ENCODE measurements around the gene SH3GL2.

SH3GL2 gene

GRCh38 chr9:17706347-17706746 lies 127.5 kb downstream of the SH3GL2 start:
- H3K4me1 ChIP-seq (ENCODE audit: control insufficient read depth, insufficient read depth, low read length): no peaks in the 10 kb centered on the region
- no peak overlapping the region for H3K4me3 ChIP-seq (ENCODE audit: low read depth, low read length)
- H3K27me3 ChIP-seq (ENCODE audit: control insufficient read depth, insufficient read depth, low read length): no peaks in the 10 kb centered on the region
- no peaks in the 10 kb centered on the region for H3K36me3 ChIP-seq (ENCODE audit: control insufficient read depth, insufficient read depth, low read length)
- H3K27ac ChIP-seq (ENCODE audit: low read depth, low read length): no peak overlapping the region
- peaks cover 4% of the 10 kb centered on the region; the same call in 1 of the 2 replicates for H3K9me3 ChIP-seq (ENCODE audit: control insufficient read depth, insufficient read depth, low read depth, low read length)
- no peak overlapping the region for H3K9ac ChIP-seq (ENCODE audit: low read length)

- H3K4me3 ChIP-seq (ENCODE audit: low read depth, low read length): no peak overlapping the region
- H3K9me3 ChIP-seq (ENCODE audit: control insufficient read depth, insufficient read depth, low read depth, low read length): peaks cover 5% of the 10 kb centered on the region; the same call in 1 of the 2 replicates
- no peak overlapping the region for H3K27ac ChIP-seq (ENCODE audit: low read depth, low read length)
- H3K4me1 ChIP-seq (ENCODE audit: control insufficient read depth, insufficient read depth, low read length): no peaks in the 10 kb centered on the region
- H3K36me3 ChIP-seq (ENCODE audit: control insufficient read depth, insufficient read depth, low read length): no peaks in the 10 kb centered on the region
- H3K9ac ChIP-seq (ENCODE audit: low read length): no peak overlapping the region
- H3K27me3 ChIP-seq (ENCODE audit: control insufficient read depth, insufficient read depth, low read length): no peaks in the 10 kb centered on the region
These were observed 140.2 kb downstream of the SH3GL2 start for GRCh38 chr9:17719053-17719452.

- Histone ChIP-seq H3K4me1 (ENCODE audit: control insufficient read depth, insufficient read depth, low read length) (no peaks in the 10 kb centered on the region), H3K9ac (ENCODE audit: low read length) (no peak overlapping the region), H3K9me3 (ENCODE audit: control insufficient read depth, insufficient read depth, low read depth, low read length) (peaks cover 13% of the 10 kb centered on the region), H3K36me3 (ENCODE audit: control insufficient read depth, insufficient read depth, low read length) (no peaks in the 10 kb centered on the region), H3K27ac (ENCODE audit: low read depth, low read length) (no peak overlapping the region), H3K4me3 (ENCODE audit: low read depth, low read length) (no peak overlapping the region), H3K27me3 (ENCODE audit: control insufficient read depth, insufficient read depth, low read length) (no peaks in the 10 kb centered on the region)
These were observed 143.1 kb downstream of the SH3GL2 start for GRCh38 chr9:17721954-17722353.

GRCh38 chr9:17723656-17724055 lies 144.8 kb downstream of the SH3GL2 start:
- H3K27me3 ChIP-seq (ENCODE audit: control insufficient read depth, insufficient read depth, low read length): no peaks in the 10 kb centered on the region
- no peak overlapping the region for H3K27ac ChIP-seq (ENCODE audit: low read depth, low read length)
- H3K4me3 ChIP-seq (ENCODE audit: low read depth, low read length): no peak overlapping the region
- H3K4me1 ChIP-seq (ENCODE audit: control insufficient read depth, insufficient read depth, low read length): no peaks in the 10 kb centered on the region
- no peak overlapping the region for H3K9ac ChIP-seq (ENCODE audit: low read length)
- H3K36me3 ChIP-seq (ENCODE audit: control insufficient read depth, insufficient read depth, low read length): no peaks in the 10 kb centered on the region
- H3K9me3 ChIP-seq (ENCODE audit: control insufficient read depth, insufficient read depth, low read depth, low read length): peaks cover 16% of the 10 kb centered on the region

- H3K27me3 ChIP-seq (ENCODE audit: control insufficient read depth, insufficient read depth, low read length): no peaks in the 10 kb centered on the region
- no peaks in the 10 kb centered on the region for H3K36me3 ChIP-seq (ENCODE audit: control insufficient read depth, insufficient read depth, low read length)
- peaks cover 16% of the 10 kb centered on the region for H3K9me3 ChIP-seq (ENCODE audit: control insufficient read depth, insufficient read depth, low read depth, low read length)
- H3K9ac ChIP-seq (ENCODE audit: low read length): no peak overlapping the region
- no peaks in the 10 kb centered on the region for H3K4me1 ChIP-seq (ENCODE audit: control insufficient read depth, insufficient read depth, low read length)
- no peak overlapping the region for H3K4me3 ChIP-seq (ENCODE audit: low read depth, low read length)
- no peak overlapping the region for H3K27ac ChIP-seq (ENCODE audit: low read depth, low read length)
These were observed 146.6 kb downstream of the SH3GL2 start for GRCh38 chr9:17725399-17726010.

- no peak overlapping the region for H3K27ac ChIP-seq (ENCODE audit: low read depth, low read length)
- no peaks in the 10 kb centered on the region; the same call in 1 of the 2 replicates for H3K27me3 ChIP-seq (ENCODE audit: control insufficient read depth, insufficient read depth, low read length)
- H3K4me1 ChIP-seq (ENCODE audit: control insufficient read depth, insufficient read depth, low read length): no peaks in the 10 kb centered on the region
- H3K9ac ChIP-seq (ENCODE audit: low read length): no peak overlapping the region
- H3K36me3 ChIP-seq (ENCODE audit: control insufficient read depth, insufficient read depth, low read length): no peaks in the 10 kb centered on the region
- H3K4me3 ChIP-seq (ENCODE audit: low read depth, low read length): no peak overlapping the region
- H3K9me3 ChIP-seq (ENCODE audit: control insufficient read depth, insufficient read depth, low read depth, low read length): peaks cover 16% of the 10 kb centered on the region
These were observed 147.4 kb downstream of the SH3GL2 start for GRCh38 chr9:17726298-17726697.

- Histone ChIP-seq H3K36me3 (ENCODE audit: control insufficient read depth, insufficient read depth, low read length) (no peaks in the 10 kb centered on the region), H3K4me3 (ENCODE audit: low read depth, low read length) (no peak overlapping the region), H3K9ac (ENCODE audit: low read length) (no peak overlapping the region), H3K9me3 (ENCODE audit: control insufficient read depth, insufficient read depth, low read depth, low read length) (peaks cover 3% of the 10 kb centered on the region; the same call in 1 of the 2 replicates), H3K27ac (ENCODE audit: low read depth, low read length) (no peak overlapping the region), H3K27me3 (ENCODE audit: control insufficient read depth, insufficient read depth, low read length) (no peaks in the 10 kb centered on the region; the same call in 1 of the 2 replicates), H3K4me1 (ENCODE audit: control insufficient read depth, insufficient read depth, low read length) (no peaks in the 10 kb centered on the region)
These were observed 152.0 kb downstream of the SH3GL2 start for GRCh38 chr9:17730899-17731298.

- no peak overlapping the region for H3K9ac ChIP-seq (ENCODE audit: low read length)
- H3K27ac ChIP-seq (ENCODE audit: low read depth, low read length): no peak overlapping the region
- H3K4me1 ChIP-seq (ENCODE audit: control insufficient read depth, insufficient read depth, low read length): no peaks in the 10 kb centered on the region
- H3K36me3 ChIP-seq (ENCODE audit: control insufficient read depth, insufficient read depth, low read length): no peaks in the 10 kb centered on the region
- no peaks in the 10 kb centered on the region; the same call in 1 of the 2 replicates for H3K27me3 ChIP-seq (ENCODE audit: control insufficient read depth, insufficient read depth, low read length)
- H3K4me3 ChIP-seq (ENCODE audit: low read depth, low read length): no peak overlapping the region
- H3K9me3 ChIP-seq (ENCODE audit: control insufficient read depth, insufficient read depth, low read depth, low read length): peaks cover 3% of the 10 kb centered on the region; the same call in 1 of the 2 replicates
These were observed 152.4 kb downstream of the SH3GL2 start for GRCh38 chr9:17731308-17731707.

GRCh38 chr9:17734674-17735073 lies 155.8 kb downstream of the SH3GL2 start:
- Histone ChIP-seq H3K4me1 (ENCODE audit: control insufficient read depth, insufficient read depth, low read length) (no peaks in the 10 kb centered on the region), H3K27ac (ENCODE audit: low read depth, low read length) (no peak overlapping the region), H3K27me3 (ENCODE audit: control insufficient read depth, insufficient read depth, low read length) (no peaks in the 10 kb centered on the region; the same call in 1 of the 2 replicates), H3K9me3 (ENCODE audit: control insufficient read depth, insufficient read depth, low read depth, low read length) (no peaks in the 10 kb centered on the region), H3K4me3 (ENCODE audit: low read depth, low read length) (no peak overlapping the region), H3K36me3 (ENCODE audit: control insufficient read depth, insufficient read depth, low read length) (no peaks in the 10 kb centered on the region), H3K9ac (ENCODE audit: low read length) (no peak overlapping the region)

- no peak overlapping the region for H3K9ac ChIP-seq (ENCODE audit: low read length)
- no peak overlapping the region for H3K4me3 ChIP-seq (ENCODE audit: low read depth, low read length)
- H3K27ac ChIP-seq (ENCODE audit: low read depth, low read length): no peak overlapping the region
- H3K36me3 ChIP-seq (ENCODE audit: control insufficient read depth, insufficient read depth, low read length): no peaks in the 10 kb centered on the region
- H3K9me3 ChIP-seq (ENCODE audit: control insufficient read depth, insufficient read depth, low read depth, low read length): no peaks in the 10 kb centered on the region
- H3K27me3 ChIP-seq (ENCODE audit: control insufficient read depth, insufficient read depth, low read length): no peaks in the 10 kb centered on the region; the same call in 1 of the 2 replicates
- no peaks in the 10 kb centered on the region for H3K4me1 ChIP-seq (ENCODE audit: control insufficient read depth, insufficient read depth, low read length)
These were observed 157.0 kb downstream of the SH3GL2 start for GRCh38 chr9:17735859-17736258.

- H3K36me3 ChIP-seq (ENCODE audit: control insufficient read depth, insufficient read depth, low read length): no peaks in the 10 kb centered on the region
- no peaks in the 10 kb centered on the region for H3K9me3 ChIP-seq (ENCODE audit: control insufficient read depth, insufficient read depth, low read depth, low read length)
- H3K9ac ChIP-seq (ENCODE audit: low read length): no peak overlapping the region
- peaks cover 5% of the 10 kb centered on the region; the same call in 1 of the 2 replicates for H3K4me1 ChIP-seq (ENCODE audit: control insufficient read depth, insufficient read depth, low read length)
- H3K27ac ChIP-seq (ENCODE audit: low read depth, low read length): no peak overlapping the region
- H3K27me3 ChIP-seq (ENCODE audit: control insufficient read depth, insufficient read depth, low read length): no peaks in the 10 kb centered on the region
- H3K4me3 ChIP-seq (ENCODE audit: low read depth, low read length): no peak overlapping the region
These were observed 160.2 kb downstream of the SH3GL2 start for GRCh38 chr9:17739022-17739421.
